Mammary epithelial cell (primary cell): ENCODE results near the gene MICALL2.

Source experiments
- CTCF ChIP-seq, 2 donors: IDR thresholded peaks in 1 of 2; conservative IDR thresholded peaks in 1 of 2; 2 replicates each; pipeline ENCODE4 v1.5.1; 2011 to 2012; ENCODE audit warnings: inconsistent platforms in 2 of 2, low read length in 2 of 2, mild to moderate bottlenecking in 2 of 2, control low read depth in 1 of 2, low read depth in 1 of 2; ENCODE audit not compliant: insufficient read depth in 1 of 2; ENCODE audit errors: extremely low read depth in 1 of 2
- EZH2 ChIP-seq: IDR thresholded peaks from 2 replicates; pipeline ENCODE4 v1.6.1; 2012; ENCODE audit warnings: low read length, inconsistent platforms, borderline replicate concordance

DNA sequence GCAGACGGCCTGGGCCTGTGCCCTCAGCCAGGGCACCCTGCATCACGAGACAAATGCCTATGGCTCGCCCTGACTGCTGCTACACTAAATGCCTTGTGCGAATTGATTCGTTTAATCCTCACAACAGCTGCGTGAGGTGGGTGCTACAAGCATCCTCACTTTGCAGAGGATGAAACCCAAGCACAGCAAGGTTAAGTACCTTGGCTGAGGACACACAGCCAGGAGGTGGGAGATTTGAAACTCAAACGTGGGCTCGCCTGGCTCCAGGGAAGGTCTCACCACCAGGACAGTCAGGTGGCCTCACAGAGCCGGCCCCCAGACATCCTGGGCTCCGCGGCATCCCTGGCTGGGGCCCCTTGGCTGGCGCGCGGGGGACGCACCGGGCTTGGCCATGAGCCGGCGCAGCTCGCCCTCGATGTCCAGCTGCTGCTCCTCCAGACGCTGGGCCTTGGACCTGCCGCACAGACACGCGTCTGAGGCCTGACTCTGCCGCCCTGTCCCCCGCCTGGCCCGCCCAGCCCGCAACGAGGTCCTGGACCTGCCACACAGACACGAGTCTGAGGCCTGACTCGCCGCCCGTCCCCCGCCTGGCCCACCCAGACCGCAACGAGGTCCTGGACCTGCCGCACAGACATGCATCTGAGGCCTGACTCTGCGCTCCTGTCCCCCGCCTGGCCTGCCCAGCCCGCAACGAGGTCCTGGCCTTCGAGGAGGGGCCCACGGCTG is 22.0 kb downstream of the MICALL2 start:
- TF ChIP-seq CTCF (conservative IDR thresholded peaks at IDR 0.05 in 1 of 2, IDR thresholded peaks at IDR 0.05 in 1 of 2; ENCODE audit: extremely low read depth in 1 of 2, insufficient read depth in 1 of 2, low read depth in 1 of 2, low read length in 2 of 2) = no peak
- TF ChIP-seq EZH2 = no peak
